CD4-positive, alpha-beta T cell treated with Interleukin-12 subunit alpha and Interleukin-12 subunit beta, for 1 hour (primary cell): ENCODE results near the gene EIF4A3.

Experiments
- DNase-seq: peaks from one replicate; pipeline ENCODE4 v3.0.0-alpha.2; 2020

Gene EIF4A3

DNA sequence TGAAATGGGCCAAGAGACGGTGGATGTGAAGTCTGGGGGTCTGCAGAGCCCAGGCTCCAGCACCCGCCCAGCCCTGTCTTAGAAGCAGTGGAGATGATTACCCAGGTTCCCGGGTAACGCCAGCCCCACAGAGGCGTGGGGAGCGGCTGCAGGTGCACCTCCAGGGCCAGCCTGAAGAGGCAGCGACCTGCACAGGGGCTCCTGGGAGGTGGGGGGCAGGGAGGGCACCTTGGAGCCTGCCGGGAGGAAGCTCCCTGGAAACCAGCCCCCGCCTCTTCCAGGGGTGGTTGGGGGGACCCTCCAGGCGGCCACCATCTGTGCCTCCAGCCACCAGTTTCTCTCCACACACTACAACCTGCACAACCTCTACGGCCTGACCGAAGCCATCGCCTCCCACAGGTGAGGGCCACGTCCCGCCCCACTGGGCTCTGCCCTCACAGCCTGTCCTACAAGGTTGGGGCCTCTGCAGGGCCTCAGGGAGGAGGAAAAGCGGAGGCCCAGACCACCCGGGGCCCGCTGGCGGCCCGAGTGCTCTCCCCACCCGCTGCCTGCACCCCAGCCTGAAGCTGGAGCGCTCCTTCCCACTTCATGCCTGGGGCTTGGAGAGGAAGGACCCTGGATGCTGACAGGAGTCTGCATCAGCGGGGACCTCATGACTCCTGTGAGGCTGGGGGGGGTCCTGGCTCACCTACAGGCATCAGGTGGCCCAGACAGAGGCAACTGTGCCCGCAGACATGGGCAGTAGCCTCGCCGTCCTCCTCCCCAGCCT, 35.0 kb downstream of the EIF4A3 start:
- DNase-seq = no peak

DNA sequence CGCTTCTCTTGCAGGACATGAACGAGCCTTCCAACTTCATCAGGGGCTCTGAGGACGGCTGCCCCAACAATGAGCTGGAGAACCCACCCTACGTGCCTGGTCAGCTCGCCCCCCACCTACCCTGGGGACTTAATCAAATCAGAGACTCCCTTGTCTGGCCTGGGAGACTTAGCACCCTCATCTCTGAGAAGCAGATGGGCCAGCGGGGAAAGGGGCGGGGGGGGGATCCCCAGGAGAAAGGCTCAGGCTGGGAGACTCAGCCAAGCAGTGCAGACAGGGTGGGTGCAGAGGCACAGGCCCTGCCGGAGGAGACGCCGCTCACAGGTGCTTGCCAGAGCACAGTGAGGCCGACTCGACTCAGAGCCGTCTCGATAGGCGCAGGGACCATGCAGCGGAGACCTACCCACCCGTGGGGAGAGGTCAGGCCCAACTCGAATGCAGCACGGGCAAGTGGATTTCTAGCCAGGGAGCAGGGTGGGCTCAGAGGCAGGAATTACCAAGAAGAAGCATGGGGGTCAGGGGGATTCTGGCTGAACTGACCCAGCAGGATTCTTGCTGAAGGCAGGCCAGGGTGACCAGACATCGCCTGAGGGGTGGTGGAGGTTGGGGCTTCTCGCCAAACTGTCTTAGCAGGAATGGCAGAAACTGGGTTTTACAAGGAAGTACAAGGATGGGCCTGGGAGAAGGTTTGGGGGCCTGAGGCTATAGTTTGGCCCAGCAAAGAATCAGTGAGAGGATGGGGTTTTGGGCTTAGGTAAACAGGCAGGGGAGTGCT, 35.8 kb downstream of the EIF4A3 start:
- DNase-seq = no peak

DNA sequence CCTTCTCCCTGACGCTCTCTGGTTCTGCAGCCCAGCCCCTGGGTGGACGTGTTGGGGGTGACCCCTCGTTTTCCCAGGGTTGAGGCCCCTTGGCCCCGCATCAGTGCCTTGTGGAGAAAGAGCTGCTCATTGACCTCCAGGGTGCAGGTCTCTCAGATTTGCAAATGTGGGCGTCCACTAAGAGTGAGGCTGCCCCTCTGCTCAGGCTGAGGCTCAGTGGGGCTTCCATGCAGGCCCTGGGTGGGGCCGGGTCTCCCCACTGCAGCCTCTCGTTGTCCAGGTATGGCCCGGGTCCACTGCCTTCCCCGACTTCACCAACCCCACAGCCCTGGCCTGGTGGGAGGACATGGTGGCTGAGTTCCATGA, 36.5 kb downstream of the EIF4A3 start:
- no peak for DNase-seq

DNA sequence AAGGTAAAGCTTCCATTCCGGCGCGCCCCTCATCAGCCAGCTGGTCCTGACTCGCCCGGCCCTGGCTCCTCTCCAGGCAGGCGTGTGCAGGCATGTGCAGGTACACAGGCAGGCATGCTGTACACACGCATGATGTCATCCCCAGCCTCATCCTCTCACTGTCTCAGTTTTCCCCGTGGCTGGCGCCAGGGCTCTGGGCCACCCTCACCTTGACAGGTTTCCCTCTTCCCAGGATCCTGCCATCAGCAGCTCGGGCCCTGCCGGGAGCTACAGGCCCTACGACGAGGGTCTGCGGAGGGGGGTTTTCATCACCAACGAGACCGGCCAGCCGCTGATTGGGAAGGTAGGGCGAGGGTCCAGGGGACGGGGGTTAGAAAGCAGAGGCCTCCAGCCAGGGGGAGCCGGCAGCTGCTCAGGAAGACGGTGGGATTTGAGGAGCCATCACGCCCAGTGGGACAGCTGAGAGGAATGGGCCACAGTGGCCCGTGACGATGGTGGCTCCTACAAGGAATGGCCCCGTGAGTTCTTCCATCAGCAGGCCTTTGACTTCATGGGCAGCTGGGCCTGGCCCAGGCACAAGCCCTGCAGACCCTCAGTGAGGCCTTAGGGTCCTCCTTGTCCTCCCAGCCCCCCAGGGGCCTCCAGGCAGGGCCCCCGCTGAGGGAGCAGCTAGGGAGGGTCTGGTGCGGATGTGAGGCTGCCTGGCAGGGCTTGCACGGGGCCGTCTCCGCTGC, 37.0 kb downstream of the EIF4A3 start:
- DNase-seq = no peak

DNA sequence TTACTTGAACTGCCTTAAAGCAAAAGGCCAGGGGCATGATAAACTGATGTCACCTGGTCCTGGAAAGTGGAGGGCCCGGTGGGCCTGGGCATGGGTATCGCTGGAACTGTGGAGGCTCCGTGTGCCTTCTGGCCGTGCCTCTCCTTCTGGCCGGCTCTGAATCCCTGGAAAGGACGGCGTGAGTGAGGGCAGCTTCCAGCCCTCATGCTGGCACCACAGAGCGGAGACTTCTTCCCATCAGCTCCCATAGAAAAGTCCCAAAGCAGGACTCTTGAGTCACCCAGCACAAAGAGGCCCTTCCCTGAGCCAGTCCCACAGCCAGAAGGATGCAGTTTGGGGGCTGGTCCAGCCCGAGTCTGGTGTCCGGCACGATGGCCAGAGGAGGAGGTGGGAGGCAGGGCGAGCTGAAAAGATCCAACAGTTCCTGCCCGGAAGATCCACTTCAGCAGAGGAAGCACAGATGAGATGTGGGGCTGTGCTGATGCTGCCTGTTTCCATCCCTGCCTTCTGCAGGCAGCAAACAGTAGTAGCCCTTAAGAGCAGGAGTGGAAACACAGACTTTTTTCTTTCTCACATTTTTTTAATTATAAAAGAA, 37.8 kb downstream of the EIF4A3 start:
- DNase-seq = no peak

DNA sequence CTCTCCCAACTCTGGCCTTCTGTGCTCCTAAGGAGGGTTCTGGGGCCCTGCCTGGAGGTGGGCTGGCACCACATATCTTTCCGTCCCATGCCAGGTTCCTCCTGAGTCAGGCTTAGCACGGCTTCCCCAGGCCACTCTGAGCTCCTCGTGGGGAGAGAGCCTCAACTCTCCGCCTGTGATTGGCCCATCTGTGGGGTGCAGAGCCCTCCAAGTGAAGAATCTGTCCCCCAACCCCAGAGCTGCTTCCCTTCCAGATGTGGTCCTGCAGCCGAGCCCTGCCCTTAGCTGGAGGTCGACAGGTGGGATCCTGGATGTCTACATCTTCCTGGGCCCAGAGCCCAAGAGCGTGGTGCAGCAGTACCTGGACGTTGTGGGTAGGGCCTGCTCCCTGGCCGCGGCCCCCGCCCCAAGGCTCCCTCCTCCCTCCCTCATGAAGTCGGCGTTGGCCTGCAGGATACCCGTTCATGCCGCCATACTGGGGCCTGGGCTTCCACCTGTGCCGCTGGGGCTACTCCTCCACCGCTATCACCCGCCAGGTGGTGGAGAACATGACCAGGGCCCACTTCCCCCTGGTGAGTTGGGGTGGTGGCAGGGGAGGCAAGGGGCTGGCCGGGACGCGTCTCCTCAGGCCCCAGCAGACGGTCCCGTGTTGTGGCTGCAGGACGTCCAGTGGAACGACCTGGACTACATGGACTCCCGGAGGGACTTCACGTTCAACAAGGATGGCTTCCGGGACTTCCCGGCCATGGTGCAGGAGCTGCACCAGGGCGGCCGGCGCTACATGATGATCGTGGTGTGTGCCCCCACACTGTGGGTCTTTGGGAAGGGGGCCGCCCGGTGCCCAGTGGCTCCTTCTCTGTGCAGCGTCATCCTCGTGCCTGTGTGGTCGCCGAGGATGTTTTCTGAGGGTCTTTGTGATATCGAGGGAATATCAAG, 38.6 kb downstream of the EIF4A3 start:
- no peak for DNase-seq

DNA sequence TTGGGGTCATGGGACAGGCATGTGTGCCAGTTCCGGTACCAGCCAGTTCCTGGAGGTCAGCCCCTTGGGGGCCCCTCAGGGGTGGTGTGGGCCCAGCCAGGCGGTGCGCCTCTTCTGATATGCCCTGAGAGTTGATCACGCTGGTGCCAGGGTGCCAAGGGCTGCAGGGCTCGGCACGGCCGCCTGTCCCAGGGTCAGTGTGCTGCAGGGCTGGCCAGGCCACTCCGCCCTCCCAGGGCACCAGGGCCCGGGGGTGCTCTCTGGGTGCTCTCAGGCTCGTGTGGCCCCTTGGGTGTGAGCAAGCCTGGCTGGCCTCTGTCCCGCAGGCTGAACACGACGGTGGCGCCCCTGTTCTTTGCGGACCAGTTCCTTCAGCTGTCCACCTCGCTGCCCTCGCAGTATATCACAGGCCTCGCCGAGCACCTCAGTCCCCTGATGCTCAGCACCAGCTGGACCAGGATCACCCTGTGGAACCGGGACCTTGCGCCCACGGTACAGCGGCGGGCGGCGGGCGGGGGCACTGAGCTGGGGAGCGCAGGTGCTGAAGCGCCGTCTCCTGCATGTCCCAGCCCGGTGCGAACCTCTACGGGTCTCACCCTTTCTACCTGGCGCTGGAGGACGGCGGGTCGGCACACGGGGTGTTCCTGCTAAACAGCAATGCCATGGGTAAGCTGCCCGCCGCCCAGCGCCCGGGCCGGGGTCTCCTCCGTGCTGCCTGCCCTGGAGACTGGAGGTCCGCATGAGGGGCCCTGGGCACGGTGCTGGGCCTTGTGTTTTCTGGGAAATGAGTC, 39.5 kb downstream of the EIF4A3 start:
- DNase-seq = no peak

DNA sequence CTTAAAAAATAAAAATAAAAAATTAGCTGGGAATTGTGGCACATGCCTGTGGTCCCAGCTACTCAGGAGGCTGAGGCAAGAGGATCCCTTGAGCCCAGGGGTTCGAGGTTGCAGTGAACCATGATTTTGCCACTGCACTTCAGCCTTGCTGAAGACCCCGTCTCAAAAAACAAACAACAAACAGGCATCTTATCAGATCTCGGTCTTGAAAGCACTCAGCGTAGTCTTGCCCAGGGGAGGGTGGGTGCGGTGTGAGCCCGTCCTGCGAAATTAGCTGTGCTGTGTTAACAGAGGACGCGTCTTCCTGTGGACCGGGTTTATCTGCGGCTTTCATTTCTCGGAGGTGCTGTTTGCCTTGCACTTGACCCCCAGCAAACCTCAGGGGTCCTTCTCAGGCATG, 40.2 kb downstream of the EIF4A3 start:
- DNase-seq = no peak

DNA sequence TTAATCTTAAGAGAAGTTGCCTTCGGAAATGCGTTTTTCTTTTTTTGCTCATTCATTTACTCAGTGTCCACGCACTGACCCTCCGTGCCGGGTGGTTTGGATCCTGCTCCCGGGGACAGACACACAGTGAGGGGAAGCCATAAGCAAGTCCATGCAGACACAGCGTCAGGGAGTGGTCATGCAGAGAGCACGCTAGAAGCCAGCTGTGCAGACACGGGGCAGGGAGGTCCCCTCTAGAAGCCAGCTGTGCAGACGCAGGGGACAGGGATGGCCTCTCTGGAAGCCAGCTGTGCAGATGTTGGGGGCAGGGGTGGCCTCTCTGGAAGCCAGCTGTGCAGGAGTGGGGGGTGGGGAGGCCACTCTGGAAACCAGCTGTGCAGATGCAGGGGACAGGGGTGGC, 40.8 kb downstream of the EIF4A3 start:
- no peak for DNase-seq

DNA sequence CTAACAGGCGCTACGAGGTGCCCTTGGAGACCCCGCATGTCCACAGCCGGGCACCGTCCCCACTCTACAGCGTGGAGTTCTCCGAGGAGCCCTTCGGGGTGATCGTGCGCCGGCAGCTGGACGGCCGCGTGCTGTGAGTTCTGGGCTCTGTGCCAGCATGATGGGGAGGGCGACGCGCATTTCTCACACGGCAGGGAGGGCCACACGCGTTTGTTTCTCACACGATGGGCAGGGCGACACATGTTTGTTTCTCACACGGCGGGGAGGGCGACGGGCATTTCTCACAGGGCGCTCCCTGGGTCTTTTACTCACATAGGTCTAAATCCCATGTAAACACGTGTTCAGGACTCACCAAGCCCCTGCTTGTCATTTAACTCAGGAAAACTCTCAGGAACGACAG, 41.2 kb downstream of the EIF4A3 start:
- no peak for DNase-seq

DNA sequence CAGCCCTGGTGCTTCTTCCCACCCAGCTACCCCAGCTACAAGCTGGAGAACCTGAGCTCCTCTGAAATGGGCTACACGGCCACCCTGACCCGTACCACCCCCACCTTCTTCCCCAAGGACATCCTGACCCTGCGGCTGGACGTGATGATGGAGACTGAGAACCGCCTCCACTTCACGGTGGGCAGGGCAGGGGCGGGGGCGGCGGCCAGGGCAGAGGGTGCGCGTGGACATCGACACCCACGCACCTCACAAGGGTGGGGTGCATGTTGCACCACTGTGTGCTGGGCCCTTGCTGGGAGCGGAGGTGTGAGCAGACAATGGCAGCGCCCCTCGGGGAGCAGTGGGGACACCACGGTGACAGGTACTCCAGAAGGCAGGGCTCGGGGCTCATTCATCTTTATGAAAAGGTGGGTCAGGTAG, 42.0 kb downstream of the EIF4A3 start:
- no peak for DNase-seq

DNA sequence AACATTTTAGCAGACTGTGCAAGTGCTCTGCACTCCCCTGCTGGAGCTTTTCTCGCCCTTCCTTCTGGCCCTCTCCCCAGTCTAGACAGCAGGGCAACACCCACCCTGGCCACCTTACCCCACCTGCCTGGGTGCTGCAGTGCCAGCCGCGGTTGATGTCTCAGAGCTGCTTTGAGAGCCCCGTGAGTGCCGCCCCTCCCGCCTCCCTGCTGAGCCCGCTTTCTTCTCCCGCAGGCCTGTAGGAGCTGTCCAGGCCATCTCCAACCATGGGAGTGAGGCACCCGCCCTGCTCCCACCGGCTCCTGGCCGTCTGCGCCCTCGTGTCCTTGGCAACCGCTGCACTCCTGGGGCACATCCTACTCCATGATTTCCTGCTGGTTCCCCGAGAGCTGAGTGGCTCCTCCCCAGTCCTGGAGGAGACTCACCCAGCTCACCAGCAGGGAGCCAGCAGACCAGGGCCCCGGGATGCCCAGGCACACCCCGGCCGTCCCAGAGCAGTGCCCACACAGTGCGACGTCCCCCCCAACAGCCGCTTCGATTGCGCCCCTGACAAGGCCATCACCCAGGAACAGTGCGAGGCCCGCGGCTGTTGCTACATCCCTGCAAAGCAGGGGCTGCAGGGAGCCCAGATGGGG, 42.5 kb downstream of the EIF4A3 start:
- no peak for DNase-seq

DNA sequence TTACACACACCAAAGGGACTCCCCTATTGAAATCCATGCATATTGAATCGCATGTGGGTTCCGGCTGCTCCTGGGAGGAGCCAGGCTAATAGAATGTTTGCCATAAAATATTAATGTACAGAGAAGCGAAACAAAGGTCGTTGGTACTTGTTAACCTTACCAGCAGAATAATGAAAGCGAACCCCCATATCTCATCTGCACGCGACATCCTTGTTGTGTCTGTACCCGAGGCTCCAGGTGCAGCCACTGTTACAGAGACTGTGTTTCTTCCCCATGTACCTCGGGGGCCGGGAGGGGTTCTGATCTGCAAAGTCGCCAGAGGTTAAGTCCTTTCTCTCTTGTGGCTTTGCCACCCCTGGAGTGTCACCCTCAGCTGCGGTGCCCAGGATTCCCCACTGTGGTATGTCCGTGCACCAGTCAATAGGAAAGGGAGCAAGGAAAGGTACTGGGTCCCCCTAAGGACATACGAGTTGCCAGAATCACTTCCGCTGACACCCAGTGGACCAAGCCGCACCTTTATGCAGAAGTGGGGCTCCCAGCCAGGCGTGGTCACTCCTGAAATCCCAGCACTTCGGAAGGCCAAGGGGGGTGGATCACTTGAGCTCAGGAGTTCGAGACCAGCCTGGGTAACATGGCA, 43.4 kb downstream of the EIF4A3 start:
- DNase-seq = no peak

DNA sequence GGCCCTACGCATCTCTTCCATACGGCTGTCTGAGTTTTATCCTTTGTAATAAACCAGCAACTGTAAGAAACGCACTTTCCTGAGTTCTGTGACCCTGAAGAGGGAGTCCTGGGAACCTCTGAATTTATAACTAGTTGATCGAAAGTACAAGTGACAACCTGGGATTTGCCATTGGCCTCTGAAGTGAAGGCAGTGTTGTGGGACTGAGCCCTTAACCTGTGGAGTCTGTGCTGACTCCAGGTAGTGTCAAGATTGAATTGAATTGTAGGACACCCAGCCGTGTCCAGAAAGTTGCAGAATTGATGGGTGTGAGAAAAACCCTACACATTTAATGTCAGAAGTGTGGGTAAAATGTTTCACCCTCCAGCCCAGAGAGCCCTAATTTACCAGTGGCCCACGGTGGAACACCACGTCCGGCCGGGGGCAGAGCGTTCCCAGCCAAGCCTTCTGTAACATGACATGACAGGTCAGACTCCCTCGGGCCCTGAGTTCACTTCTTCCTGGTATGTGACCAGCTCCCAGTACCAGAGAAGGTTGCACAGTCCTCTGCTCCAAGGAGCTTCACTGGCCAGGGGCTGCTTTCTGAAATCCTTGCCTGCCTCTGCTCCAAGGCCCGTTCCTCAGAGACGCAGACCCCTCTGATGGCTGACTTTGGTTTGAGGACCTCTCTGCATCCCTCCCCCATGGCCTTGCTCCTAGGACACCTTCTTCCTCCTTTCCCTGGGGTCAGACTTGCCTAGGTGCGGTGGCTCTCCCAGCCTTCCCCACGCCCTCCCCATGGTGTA, 44.1 kb downstream of the EIF4A3 start:
- DNase-seq = no peak

DNA sequence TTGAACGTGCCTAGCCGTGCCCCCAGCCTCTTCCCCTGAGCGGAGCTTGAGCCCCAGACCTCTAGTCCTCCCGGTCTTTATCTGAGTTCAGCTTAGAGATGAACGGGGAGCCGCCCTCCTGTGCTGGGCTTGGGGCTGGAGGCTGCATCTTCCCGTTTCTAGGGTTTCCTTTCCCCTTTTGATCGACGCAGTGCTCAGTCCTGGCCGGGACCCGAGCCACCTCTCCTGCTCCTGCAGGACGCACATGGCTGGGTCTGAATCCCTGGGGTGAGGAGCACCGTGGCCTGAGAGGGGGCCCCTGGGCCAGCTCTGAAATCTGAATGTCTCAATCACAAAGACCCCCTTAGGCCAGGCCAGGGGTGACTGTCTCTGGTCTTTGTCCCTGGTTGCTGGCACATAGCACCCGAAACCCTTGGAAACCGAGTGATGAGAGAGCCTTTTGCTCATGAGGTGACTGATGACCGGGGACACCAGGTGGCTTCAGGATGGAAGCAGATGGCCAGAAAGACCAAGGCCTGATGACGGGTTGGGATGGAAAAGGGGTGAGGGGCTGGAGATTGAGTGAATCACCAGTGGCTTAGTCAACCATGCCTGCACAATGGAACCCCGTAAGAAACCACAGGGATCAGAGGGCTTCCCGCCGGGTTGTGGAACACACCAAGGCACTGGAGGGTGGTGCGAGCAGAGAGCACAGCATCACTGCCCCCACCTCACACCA, 44.8 kb downstream of the EIF4A3 start:
- DNase-seq = no peak

DNA sequence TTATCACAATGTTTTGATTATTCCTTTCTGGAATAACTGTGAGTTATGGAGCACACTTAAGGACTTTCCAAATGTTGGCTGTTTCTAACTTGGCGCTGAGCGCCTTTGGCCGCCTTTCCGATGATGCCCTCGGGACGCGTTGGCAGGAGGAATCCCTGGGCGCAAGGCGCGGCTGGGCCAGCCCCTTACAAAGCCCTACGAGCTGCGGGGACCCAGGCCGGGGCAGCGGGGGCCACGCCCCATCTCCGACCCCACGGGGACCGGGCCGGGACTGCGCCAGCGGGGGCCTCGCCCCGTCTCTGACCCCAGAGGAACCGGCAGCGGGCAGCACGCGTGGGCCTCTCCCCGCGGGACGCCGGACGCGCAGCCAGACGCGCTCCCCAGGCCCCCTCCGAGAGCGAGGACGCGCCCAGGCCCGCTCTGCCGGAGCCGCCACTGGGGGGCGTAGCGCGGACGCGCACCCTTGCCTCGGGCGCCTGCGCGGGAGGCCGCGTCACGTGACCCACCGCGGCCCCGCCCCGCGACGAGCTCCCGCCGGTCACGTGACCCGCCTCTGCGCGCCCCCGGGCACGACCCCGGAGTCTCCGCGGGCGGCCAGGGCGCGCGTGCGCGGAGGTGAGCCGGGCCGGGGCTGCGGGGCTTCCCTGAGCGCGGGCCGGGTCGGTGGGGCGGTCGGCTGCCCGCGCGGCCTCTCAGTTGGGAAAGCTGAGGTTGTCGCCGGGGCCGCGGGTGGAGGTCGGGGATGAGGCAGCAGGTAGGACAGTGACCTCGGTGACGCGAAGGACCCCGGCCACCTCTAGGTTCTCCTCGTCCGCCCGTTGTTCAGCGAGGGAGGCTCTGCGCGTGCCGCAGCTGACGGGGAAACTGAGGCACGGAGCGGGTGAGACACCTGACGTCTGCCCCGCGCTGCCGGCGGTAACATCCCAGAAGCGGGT, 45.6 kb downstream of the EIF4A3 start, which contains the start of gene GAA:
Gene GAA, plus strand, starts transcription at position 571 of the 935 bp plus-strand sequence. CDS start 3,006 bp downstream, outside the sequence.
- peak; percentile 92 for DNase-seq

DNA sequence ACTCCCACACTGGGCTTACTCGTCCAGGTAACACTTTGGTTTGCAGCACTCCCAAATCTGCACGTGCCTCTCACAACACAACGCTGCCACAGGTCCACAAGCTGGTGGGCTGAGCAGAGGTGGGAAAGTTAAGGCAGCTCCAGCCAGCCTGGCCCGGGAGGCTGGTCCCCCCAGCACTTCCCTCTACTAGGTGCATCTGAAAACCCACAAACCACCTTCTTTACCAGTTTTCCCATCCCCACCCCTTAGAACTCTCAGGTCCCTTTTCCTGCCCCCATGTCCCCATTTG, 46.9 kb downstream of the EIF4A3 start:
- no peak for DNase-seq
